Measurements from ENCODE around the gene ALOX15. TPM values are rescaled to one million over a fixed set of nuclear protein-coding genes. Genes with fewer than 3 reads are reported as not detected.

The ALOX15 gene
- total and polyA plus RNA-seq, 2 donors: 0.48 to 1.6 TPM

GRCh38 chr17:4674685-4674998 is 33.2 kb upstream of the ALOX15 start:
- Histone ChIP-seq H3K9me3 (ENCODE audit: control insufficient read depth in 2 of 2, insufficient read depth in 1 of 2, low read length in 1 of 2) (no peaks in the 10 kb centered on the region), H3K36me3 (ENCODE audit: control insufficient read depth in 2 of 2, insufficient read depth in 2 of 2, low read length in 1 of 2) (peaks cover 72 to 80% of the 10 kb centered on the region in 2 donors), H3K27ac (ENCODE audit: low read depth in 1 of 2, low read length in 1 of 2) (no peak overlapping the region), H3K27me3 (ENCODE audit: control insufficient read depth in 2 of 2, insufficient read depth in 1 of 2, low read length in 1 of 2) (no peaks in the 10 kb centered on the region), H3K4me3 (ENCODE audit: low read length in 2 of 2) (no peak overlapping the region), H3K4me1 (ENCODE audit: control insufficient read depth in 2 of 2, insufficient read depth in 2 of 2, low read length in 2 of 2) (no peaks in the 10 kb centered on the region)
- WGBS: 97% methylated on average over 8 of the region's 8 CpGs
- DNase-seq (ENCODE audit: low read depth in 6 of 9, low spot score in 9 of 9): no peak

- H3K4me3 ChIP-seq (ENCODE audit: low read length in 2 of 2): no peak overlapping the region
- no peaks in the 10 kb centered on the region for H3K27me3 ChIP-seq (ENCODE audit: control insufficient read depth in 2 of 2, insufficient read depth in 1 of 2, low read length in 1 of 2)
- H3K4me1 ChIP-seq (ENCODE audit: control insufficient read depth in 2 of 2, insufficient read depth in 2 of 2, low read length in 2 of 2): no peaks in the 10 kb centered on the region
- H3K9me3 ChIP-seq (ENCODE audit: control insufficient read depth in 2 of 2, insufficient read depth in 1 of 2, low read length in 1 of 2): no peaks in the 10 kb centered on the region
- 97% methylated on average over 27 of the region's 27 CpGs for WGBS
- peaks cover 72 to 75% of the 10 kb centered on the region in 2 donors for H3K36me3 ChIP-seq (ENCODE audit: control insufficient read depth in 2 of 2, insufficient read depth in 2 of 2, low read length in 1 of 2)
- H3K27ac ChIP-seq (ENCODE audit: low read depth in 1 of 2, low read length in 1 of 2): no peak overlapping the region
- DNase-seq (ENCODE audit: low read depth in 6 of 9, low spot score in 9 of 9): no peak
Measured at GRCh38 chr17:4673986-4674684, 32.7 kb upstream of the ALOX15 start.

- Histone ChIP-seq H3K36me3 (ENCODE audit: control insufficient read depth in 2 of 2, insufficient read depth in 2 of 2, low read length in 1 of 2) (peaks cover 65 to 68% of the 10 kb centered on the region in 2 donors), H3K27me3 (ENCODE audit: control insufficient read depth in 2 of 2, insufficient read depth in 1 of 2, low read length in 1 of 2) (no peaks in the 10 kb centered on the region), H3K27ac (ENCODE audit: low read depth in 1 of 2, low read length in 1 of 2) (no peak overlapping the region), H3K4me1 (ENCODE audit: control insufficient read depth in 2 of 2, insufficient read depth in 2 of 2, low read length in 2 of 2) (no peaks in the 10 kb centered on the region), H3K4me3 (ENCODE audit: low read length in 2 of 2) (no peak overlapping the region), H3K9me3 (ENCODE audit: control insufficient read depth in 2 of 2, insufficient read depth in 1 of 2, low read length in 1 of 2) (no peaks in the 10 kb centered on the region)
- DNase-seq (ENCODE audit: low read depth in 6 of 9, low spot score in 9 of 9): no peak
- WGBS: 98% methylated on average over 11 of the region's 11 CpGs
Measured at GRCh38 chr17:4673169-4673568, 31.7 kb upstream of the ALOX15 start.

GRCh38 chr17:4672751-4673150 is 31.3 kb upstream of the ALOX15 start:
- WGBS: 96% methylated on average over 8 of the region's 8 CpGs
- no peaks in the 10 kb centered on the region for H3K4me1 ChIP-seq (ENCODE audit: control insufficient read depth in 2 of 2, insufficient read depth in 2 of 2, low read length in 2 of 2)
- H3K27me3 ChIP-seq (ENCODE audit: control insufficient read depth in 2 of 2, insufficient read depth in 1 of 2, low read length in 1 of 2): no peaks in the 10 kb centered on the region
- H3K27ac ChIP-seq (ENCODE audit: low read depth in 1 of 2, low read length in 1 of 2): no peak overlapping the region
- no peak overlapping the region for H3K4me3 ChIP-seq (ENCODE audit: low read length in 2 of 2)
- no peaks in the 10 kb centered on the region for H3K9me3 ChIP-seq (ENCODE audit: control insufficient read depth in 2 of 2, insufficient read depth in 1 of 2, low read length in 1 of 2)
- peaks cover 65 to 67% of the 10 kb centered on the region in 2 donors for H3K36me3 ChIP-seq (ENCODE audit: control insufficient read depth in 2 of 2, insufficient read depth in 2 of 2, low read length in 1 of 2)
- DNase-seq (ENCODE audit: low read depth in 6 of 9, low spot score in 9 of 9): no peak

GRCh38 chr17:4672055-4672630 is 30.7 kb upstream of the ALOX15 start:
- peaks cover 62% of the 10 kb centered on the region in 2 donors for H3K36me3 ChIP-seq (ENCODE audit: control insufficient read depth in 2 of 2, insufficient read depth in 2 of 2, low read length in 1 of 2)
- no peak for DNase-seq (ENCODE audit: low read depth in 6 of 9, low spot score in 9 of 9)
- no peaks in the 10 kb centered on the region for H3K27me3 ChIP-seq (ENCODE audit: control insufficient read depth in 2 of 2, insufficient read depth in 1 of 2, low read length in 1 of 2)
- no peak overlapping the region for H3K4me3 ChIP-seq (ENCODE audit: low read length in 2 of 2)
- H3K9me3 ChIP-seq (ENCODE audit: control insufficient read depth in 2 of 2, insufficient read depth in 1 of 2, low read length in 1 of 2): no peaks in the 10 kb centered on the region
- no peaks in the 10 kb centered on the region for H3K4me1 ChIP-seq (ENCODE audit: control insufficient read depth in 2 of 2, insufficient read depth in 2 of 2, low read length in 2 of 2)
- no peak overlapping the region for H3K27ac ChIP-seq (ENCODE audit: low read depth in 1 of 2, low read length in 1 of 2)
- WGBS: 96% methylated on average over 9 of the region's 9 CpGs

- peaks cover 0 to 4% of the 10 kb centered on the region in 2 donors for H3K27me3 ChIP-seq (ENCODE audit: control insufficient read depth in 2 of 2, insufficient read depth in 1 of 2, low read length in 1 of 2)
- no peak overlapping the region for H3K27ac ChIP-seq (ENCODE audit: low read depth in 1 of 2, low read length in 1 of 2)
- H3K36me3 ChIP-seq (ENCODE audit: control insufficient read depth in 2 of 2, insufficient read depth in 2 of 2, low read length in 1 of 2): peaks cover 16% of the 10 kb centered on the region in 2 donors
- 95% methylated on average over 4 of the region's 4 CpGs for WGBS
- H3K9me3 ChIP-seq (ENCODE audit: control insufficient read depth in 2 of 2, insufficient read depth in 1 of 2, low read length in 1 of 2): no peaks in the 10 kb centered on the region
- DNase-seq (ENCODE audit: low read depth in 6 of 9, low spot score in 9 of 9): no peak
- H3K4me1 ChIP-seq (ENCODE audit: control insufficient read depth in 2 of 2, insufficient read depth in 2 of 2, low read length in 2 of 2): no peaks in the 10 kb centered on the region
- no peak overlapping the region for H3K4me3 ChIP-seq (ENCODE audit: low read length in 2 of 2)
Measured at GRCh38 chr17:4667166-4667565, 25.7 kb upstream of the ALOX15 start.

- Histone ChIP-seq H3K36me3 (ENCODE audit: control insufficient read depth in 2 of 2, insufficient read depth in 2 of 2, low read length in 1 of 2) (peaks cover 7 to 9% of the 10 kb centered on the region in 2 donors), H3K9me3 (ENCODE audit: control insufficient read depth in 2 of 2, insufficient read depth in 1 of 2, low read length in 1 of 2) (no peaks in the 10 kb centered on the region), H3K27ac (ENCODE audit: low read depth in 1 of 2, low read length in 1 of 2) (no peak overlapping the region), H3K27me3 (ENCODE audit: control insufficient read depth in 2 of 2, insufficient read depth in 1 of 2, low read length in 1 of 2) (peaks cover 0 to 4% of the 10 kb centered on the region in 2 donors), H3K4me1 (ENCODE audit: control insufficient read depth in 2 of 2, insufficient read depth in 2 of 2, low read length in 2 of 2) (no peaks in the 10 kb centered on the region), H3K4me3 (ENCODE audit: low read length in 2 of 2) (no peak overlapping the region)
- 95% methylated on average over 5 of the region's 5 CpGs for WGBS
- DNase-seq (ENCODE audit: low read depth in 6 of 9, low spot score in 9 of 9): no peak
Measured at GRCh38 chr17:4666296-4666695, 24.8 kb upstream of the ALOX15 start.

- H3K9me3 ChIP-seq (ENCODE audit: control insufficient read depth in 2 of 2, insufficient read depth in 1 of 2, low read length in 1 of 2): no peaks in the 10 kb centered on the region
- no peak overlapping the region for H3K27ac ChIP-seq (ENCODE audit: low read depth in 1 of 2, low read length in 1 of 2)
- WGBS: 92% methylated on average over 9 of the region's 9 CpGs
- no peaks in the 10 kb centered on the region for H3K36me3 ChIP-seq (ENCODE audit: control insufficient read depth in 2 of 2, insufficient read depth in 2 of 2, low read length in 1 of 2)
- no peak for DNase-seq (ENCODE audit: low read depth in 6 of 9, low spot score in 9 of 9)
- no peak overlapping the region for H3K4me3 ChIP-seq (ENCODE audit: low read length in 2 of 2)
- no peaks in the 10 kb centered on the region for H3K4me1 ChIP-seq (ENCODE audit: control insufficient read depth in 2 of 2, insufficient read depth in 2 of 2, low read length in 2 of 2)
- peaks cover 0 to 4% of the 10 kb centered on the region in 2 donors for H3K27me3 ChIP-seq (ENCODE audit: control insufficient read depth in 2 of 2, insufficient read depth in 1 of 2, low read length in 1 of 2)
Measured at GRCh38 chr17:4665027-4665426, 23.5 kb upstream of the ALOX15 start.

- Histone ChIP-seq H3K9me3 (ENCODE audit: control insufficient read depth in 2 of 2, insufficient read depth in 1 of 2, low read length in 1 of 2) (no peaks in the 10 kb centered on the region), H3K36me3 (ENCODE audit: control insufficient read depth in 2 of 2, insufficient read depth in 2 of 2, low read length in 1 of 2) (no peaks in the 10 kb centered on the region), H3K4me3 (ENCODE audit: low read length in 2 of 2) (no peak overlapping the region), H3K4me1 (ENCODE audit: control insufficient read depth in 2 of 2, insufficient read depth in 2 of 2, low read length in 2 of 2) (no peaks in the 10 kb centered on the region), H3K27ac (ENCODE audit: low read depth in 1 of 2, low read length in 1 of 2) (no peak overlapping the region), H3K27me3 (ENCODE audit: control insufficient read depth in 2 of 2, insufficient read depth in 1 of 2, low read length in 1 of 2) (peaks cover 0 to 4% of the 10 kb centered on the region in 2 donors)
- 94% methylated on average over 9 of the region's 9 CpGs for WGBS
- no peak for DNase-seq (ENCODE audit: low read depth in 6 of 9, low spot score in 9 of 9)
Measured at GRCh38 chr17:4664230-4664629, 22.8 kb upstream of the ALOX15 start.

Data from thymus (tissue), 11 donors.